GM12873 (cell line): ENCODE measurements around the gene HAGHL.

Experiments used
- CTCF ChIP-seq: IDR thresholded peaks from 2 replicates; pipeline ENCODE4 v1.5.1; 2012; ENCODE audit warnings: low read depth, mild to moderate bottlenecking, moderate library complexity, low read length, control low read depth; ENCODE audit not compliant: insufficient read depth; ENCODE audit errors: missing control alignments

The HAGHL gene

GRCh38 chr16:712740-713250 lies 14.1 kb upstream of the HAGHL start:
- TF ChIP-seq CTCF: peak; percentile 53

GRCh38 chr16:714079-714478 lies 12.8 kb upstream of the HAGHL start:
- TF ChIP-seq CTCF: no peak

GRCh38 chr16:714558-715476 lies 12.1 kb upstream of the HAGHL start, which contains the start of gene METRN:
Gene METRN, plus strand, starts transcription at chr16:715118. Its CDS starts 172 bp downstream, at chr16:715290.
- no peak for TF ChIP-seq CTCF

- peak; percentile 13 for TF ChIP-seq CTCF
Observed at GRCh38 chr16:715477-716199, 11.3 kb upstream of the HAGHL start.

GRCh38 chr16:716200-716568 lies 10.7 kb upstream of the HAGHL start:
- TF ChIP-seq CTCF: no peak

- no peak for TF ChIP-seq CTCF
Observed at GRCh38 chr16:716768-717325, 10.1 kb upstream of the HAGHL start.
